ENCODE data around the gene GAN. TPM values are rescaled to one million over a fixed set of nuclear protein-coding genes. Genes with fewer than 3 reads are reported as not detected.

GAN gene
- total RNA-seq, 1 experiment from 2014 or later, result 22.5 TPM

GRCh38 chr16:81431554-81432353 is 117.0 kb downstream of the GAN start:
- CTCF ChIA-PET, result no interaction called here
- Histone ChIP-seq H3K36me3 (ENCODE audit: control insufficient read depth in 1 of 2, insufficient read depth in 2 of 2, low read length in 2 of 2) (no peaks in the 10 kb centered on the region), H3K79me2 (ENCODE audit: insufficient read depth, low read length) (no peaks in the 10 kb centered on the region), H3K4me2 (ENCODE audit: low read length) (no peak overlapping the region), H3K4me3 (replicated peaks in 1 of 2; ENCODE audit: low read depth in 1 of 2, low read length in 2 of 2) (no peak overlapping the region), H4K20me1 (ENCODE audit: insufficient read depth) (no peaks in the 10 kb centered on the region), H3K27me3 (ENCODE audit: insufficient read depth, low read length) (no peaks in the 10 kb centered on the region), H2AFZ (ENCODE audit: low read depth, low read length, poor library complexity, severe bottlenecking) (no peak overlapping the region), H3K9ac (ENCODE audit: low read length) (no peak overlapping the region), H3K4me1 (ENCODE audit: control insufficient read depth in 1 of 2, insufficient read depth in 2 of 2, low read length in 2 of 2) (peaks cover 11 to 27% of the 10 kb centered on the region in 2 experiments), H3K9me2 (ENCODE audit: insufficient read depth) (no peaks in the 10 kb centered on the region), H3K27ac (ENCODE audit: low read depth, low read length) (no peak overlapping the region), H3K9me3 (ENCODE audit: control insufficient read depth in 1 of 2, insufficient read depth in 1 of 2, low read depth in 1 of 2, low read length in 2 of 2) (no peaks in the 10 kb centered on the region)
- no peak for DNase-seq (ENCODE audit: low read depth, low spot score)
- ATAC-seq, result no peak
- RAD21 ChIA-PET (ENCODE audit: low non-redundant PET in 1 of 2, low total read pairs in 2 of 2, uncharacterized antibody in 2 of 2, unreplicated experiment in 2 of 2), result no interaction called here
- no peak for TF ChIP-seq EZH2phosphoT487 (IDR thresholded peaks at IDR 0.05; ENCODE audit: borderline replicate concordance)
- TF ChIP-seq CEBPB (IDR thresholded peaks at IDR 0.05; ENCODE audit: low read depth), result no peak
- TF ChIP-seq ATF3 (IDR thresholded peaks at IDR 0.05), result no peak
- TF ChIP-seq EGR1 (IDR thresholded peaks at IDR 0.05; ENCODE audit: low read depth), result no peak
- no peak for TF ChIP-seq RAD21 (IDR thresholded peaks at IDR 0.05; ENCODE audit: low read depth)
- TF ChIP-seq ZBTB33 (IDR thresholded peaks at IDR 0.05; ENCODE audit: extremely low read depth, insufficient replicate concordance, low read length), result no peak
- no peak for TF ChIP-seq SRF (IDR thresholded peaks at IDR 0.05; ENCODE audit: low read depth)
- TF ChIP-seq ZNF274 (IDR thresholded peaks at IDR 0.05; ENCODE audit: low read depth, low read length), result no peak
- TF ChIP-seq SP1 (IDR thresholded peaks at IDR 0.05; ENCODE audit: low read depth), result no peak
- TF ChIP-seq CBX3 (IDR thresholded peaks at IDR 0.05; ENCODE audit: low read depth), result no peak
- no peak for TF ChIP-seq TCF7L2 (IDR thresholded peaks at IDR 0.05; ENCODE audit: borderline replicate concordance, extremely low read depth, insufficient read depth, insufficient read length)
- no peak for TF ChIP-seq EZH2 (IDR thresholded peaks at IDR 0.05)
- TF ChIP-seq POLR2AphosphoS5 (IDR thresholded peaks at IDR 0.05; ENCODE audit: low read depth, low read length), result no peak
- TF ChIP-seq MAX (IDR thresholded peaks at IDR 0.05), result no peak
- TF ChIP-seq REST (IDR thresholded peaks at IDR 0.05; ENCODE audit: low read depth), result no peak
- TF ChIP-seq ZFX (IDR thresholded peaks at IDR 0.05), result no peak
- TF ChIP-seq FOSL1 (IDR thresholded peaks at IDR 0.05; ENCODE audit: low read depth), result no peak
- TF ChIP-seq POLR2A (IDR thresholded peaks at IDR 0.05; ENCODE audit: borderline replicate concordance, extremely low read depth, insufficient read depth, insufficient read length), result no peak
- TF ChIP-seq SIN3A (IDR thresholded peaks at IDR 0.05; ENCODE audit: low read depth), result no peak
- TF ChIP-seq YY1 (IDR thresholded peaks at IDR 0.05; ENCODE audit: extremely low read depth, insufficient replicate concordance, low read depth, low read length), result no peak
- BruUV-seq (replicated peaks), result no TSS peak
- POLR2A ChIA-PET, result no interaction called here
- intact Hi-C loops (cut with micrococcal nuclease), result no loop called here

Measured in HCT116 (cell line).